ENCODE measurements around the gene STK38. TPM values are rescaled to one million over a fixed set of nuclear protein-coding genes. Genes with fewer than 3 reads are reported as not detected.

STK38 gene
- polyA plus RNA-seq, 1 donor = 25.7 TPM

DNA sequence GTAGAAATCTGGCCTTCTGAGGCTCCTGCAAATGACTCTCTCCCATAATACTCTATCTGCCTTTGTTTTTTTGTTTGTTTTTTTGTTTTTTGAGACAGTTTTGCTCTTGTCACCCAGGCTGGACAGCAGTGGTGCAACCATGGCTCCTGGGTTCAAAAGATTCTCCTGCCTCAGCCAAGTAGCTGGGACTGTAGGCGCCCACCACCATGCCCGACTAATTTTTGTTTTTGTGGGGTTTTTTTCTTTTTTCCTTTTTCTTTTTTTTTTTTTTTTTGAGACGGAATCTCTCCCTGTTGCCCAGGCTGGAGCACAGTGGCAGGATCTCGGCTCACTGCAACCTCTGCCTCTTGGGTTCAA lies 16.6 kb upstream of the STK38 start:
- no peak for DNase-seq (ENCODE audit: low read depth)

DNA sequence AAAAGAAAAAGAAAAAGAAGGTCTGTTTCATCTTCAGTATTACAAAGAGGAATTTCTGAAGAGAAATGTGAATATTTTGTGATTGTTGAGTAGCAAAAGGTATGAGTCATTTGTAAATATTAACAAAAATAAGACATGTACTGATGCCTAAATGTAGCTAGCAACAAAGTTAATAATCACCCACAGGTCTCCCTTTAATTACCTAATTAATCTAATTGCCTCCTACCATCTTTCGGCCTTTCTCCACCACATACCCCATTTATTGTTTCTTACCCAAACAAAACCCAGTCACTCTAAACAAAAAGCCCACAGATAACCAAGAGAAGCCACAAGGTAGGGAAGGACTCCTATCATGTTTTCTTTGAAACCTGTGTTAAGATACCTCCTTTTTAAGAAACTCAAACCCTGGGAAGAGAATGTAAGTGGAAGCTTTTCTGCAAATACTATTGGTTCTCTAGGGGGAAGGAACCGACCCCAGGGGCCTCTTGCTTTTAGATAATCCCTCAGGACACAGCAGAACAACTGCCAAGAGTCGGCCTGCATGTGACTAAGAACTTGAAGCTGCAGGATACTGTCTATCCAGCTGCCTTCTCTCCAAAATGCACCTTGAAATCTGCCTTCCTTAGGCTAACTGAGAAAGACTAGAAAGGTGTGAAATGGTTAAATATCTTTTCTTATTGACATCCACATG lies 16.1 kb upstream of the STK38 start:
- no peak for DNase-seq (ENCODE audit: low read depth)

DNA sequence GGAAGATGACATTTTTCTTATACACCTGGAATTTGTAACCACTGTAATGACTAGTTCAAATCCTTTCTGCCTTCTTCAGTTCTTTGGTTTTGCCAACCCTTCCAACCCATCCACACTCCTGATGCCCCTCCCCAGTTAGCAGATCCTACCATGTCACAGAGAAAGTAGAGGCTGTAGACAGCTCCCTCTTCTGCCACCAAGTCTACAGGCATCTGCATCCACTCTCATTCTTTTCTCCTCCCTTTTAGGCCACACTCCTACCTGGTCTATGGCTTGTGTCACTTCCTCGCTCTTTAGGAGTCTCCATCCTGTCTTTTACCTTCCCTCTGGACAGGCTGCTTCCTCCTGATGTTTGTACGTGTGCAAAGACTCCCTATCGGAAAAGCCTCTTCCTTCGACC lies 13.5 kb upstream of the STK38 start:
- DNase-seq (ENCODE audit: low read depth) = no peak

GRCh38 chr6:36559011-36559793 lies 11.9 kb upstream of the STK38 start:
- DNase-seq (ENCODE audit: low read depth) = no peak

DNA sequence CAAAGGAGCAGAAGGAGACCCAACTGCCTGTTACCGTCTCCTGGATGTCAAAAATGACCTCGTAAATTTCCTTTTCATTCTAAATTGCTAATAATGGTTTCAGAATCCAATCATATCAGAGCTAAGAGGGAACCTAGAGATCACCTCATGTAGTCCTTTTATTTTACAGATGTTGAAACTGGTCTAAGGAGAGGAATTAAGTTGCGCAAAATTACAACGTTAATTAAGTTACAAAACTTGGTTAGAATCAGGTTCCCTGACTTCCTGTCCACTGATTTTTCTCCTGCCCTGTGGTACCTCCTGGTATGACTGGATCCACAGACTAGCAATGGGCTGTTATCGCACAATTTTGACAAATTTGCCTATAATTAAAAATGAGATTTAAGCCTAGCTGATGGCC lies 9.0 kb upstream of the STK38 start:
- no peak for DNase-seq (ENCODE audit: low read depth)

DNA sequence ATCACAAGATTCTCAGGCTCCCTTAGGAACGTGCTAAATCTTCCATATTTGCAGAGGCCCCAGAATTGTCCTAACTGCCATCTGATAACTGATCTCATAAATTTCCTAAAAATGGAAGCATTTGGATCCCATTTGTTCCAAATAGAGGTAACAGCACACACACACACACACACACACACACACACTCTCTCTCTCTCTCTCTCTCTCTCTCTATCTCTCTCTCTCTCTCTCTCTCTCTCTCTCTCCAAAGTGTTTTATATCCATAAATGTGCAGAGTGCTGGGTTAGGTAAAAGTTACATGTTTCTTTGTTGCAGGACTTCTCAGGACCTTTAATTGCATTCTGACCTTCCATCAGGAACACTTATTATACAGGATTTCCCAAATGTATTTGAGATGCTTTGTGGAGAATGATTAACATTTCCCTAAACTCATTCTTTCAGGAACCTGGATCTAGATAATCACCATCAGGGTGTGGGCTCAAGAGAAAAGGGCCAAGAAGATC lies 8.5 kb upstream of the STK38 start:
- DNase-seq (ENCODE audit: low read depth) = no peak

DNA sequence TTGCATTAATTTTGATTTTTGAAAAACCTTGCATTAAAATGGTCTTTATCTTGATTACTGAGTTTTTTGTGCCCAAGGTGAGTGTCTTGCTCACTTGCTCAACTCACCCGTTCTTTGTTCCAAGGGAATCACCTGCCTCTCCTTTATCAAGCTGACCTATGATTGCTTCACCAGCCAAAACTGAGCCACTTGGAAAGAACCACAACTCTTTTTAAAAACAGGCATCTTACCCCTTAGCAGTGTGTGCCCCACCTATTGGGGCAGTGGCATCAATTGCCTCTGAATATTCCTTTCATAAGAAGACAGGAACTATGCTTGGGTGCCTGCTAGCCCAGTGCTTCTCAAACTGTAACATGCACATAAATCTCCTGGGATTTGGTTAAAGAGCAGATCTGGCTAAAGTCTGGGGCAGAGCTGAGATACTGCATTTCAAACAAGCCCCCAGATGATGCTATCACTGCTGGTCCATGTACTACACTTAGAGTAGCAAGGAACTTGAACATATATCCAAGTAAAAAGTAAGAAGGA lies 3.3 kb upstream of the STK38 start:
- no peak for DNase-seq (ENCODE audit: low read depth)

DNA sequence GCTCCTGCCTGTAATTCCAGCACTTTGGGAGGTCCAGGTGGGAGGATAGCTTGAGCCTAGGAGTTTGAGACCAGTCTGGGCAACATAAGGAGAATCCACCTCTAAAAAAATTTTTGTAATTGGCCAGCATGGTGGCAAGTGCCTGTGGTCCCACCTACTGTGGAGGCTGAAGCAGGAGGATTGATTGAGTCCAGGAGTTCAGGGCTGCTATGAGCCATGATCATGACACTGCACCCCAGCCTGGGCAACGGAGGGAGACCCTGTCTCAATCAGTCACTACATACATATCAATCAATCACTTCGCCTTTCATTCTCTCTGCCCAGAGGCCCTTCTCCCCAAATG lies 1.1 kb upstream of the STK38 start:
- DNase-seq (ENCODE audit: low read depth) = no peak

GRCh38 chr6:36547646-36548400 lies 544 bp upstream of the STK38 start:
- no peak for DNase-seq (ENCODE audit: low read depth)

DNA sequence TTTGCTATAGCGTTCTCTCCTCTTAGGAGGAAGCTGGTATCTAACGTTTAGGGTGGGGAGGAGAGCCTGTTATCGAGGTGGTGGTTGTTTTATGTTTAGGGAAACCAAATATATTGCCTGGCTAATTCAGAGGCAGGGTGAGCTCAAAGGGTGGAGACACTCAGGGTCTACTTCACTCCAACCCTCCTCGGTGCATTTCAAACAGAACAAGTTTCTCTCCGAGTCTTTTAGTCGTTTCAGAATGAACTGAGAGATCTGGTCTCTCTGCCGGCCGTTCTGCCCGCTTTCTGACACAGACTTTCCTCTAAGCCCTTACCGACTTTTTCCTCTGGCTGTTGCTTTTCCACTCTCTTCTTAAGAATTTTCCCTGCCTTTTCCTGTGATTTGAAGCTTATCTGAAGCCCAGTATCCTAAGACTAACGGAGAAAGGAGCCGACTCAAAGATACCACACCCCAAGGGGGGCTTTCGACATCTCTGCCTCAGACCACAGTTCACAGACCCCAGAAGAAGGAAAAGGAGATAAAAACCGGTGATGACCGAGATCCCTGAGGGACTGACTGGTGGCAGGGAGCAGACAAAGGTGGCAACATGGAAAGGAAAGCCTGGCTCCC lies 865 bp downstream of the STK38 start:
- DNase-seq (ENCODE audit: low read depth) = no peak

DNA sequence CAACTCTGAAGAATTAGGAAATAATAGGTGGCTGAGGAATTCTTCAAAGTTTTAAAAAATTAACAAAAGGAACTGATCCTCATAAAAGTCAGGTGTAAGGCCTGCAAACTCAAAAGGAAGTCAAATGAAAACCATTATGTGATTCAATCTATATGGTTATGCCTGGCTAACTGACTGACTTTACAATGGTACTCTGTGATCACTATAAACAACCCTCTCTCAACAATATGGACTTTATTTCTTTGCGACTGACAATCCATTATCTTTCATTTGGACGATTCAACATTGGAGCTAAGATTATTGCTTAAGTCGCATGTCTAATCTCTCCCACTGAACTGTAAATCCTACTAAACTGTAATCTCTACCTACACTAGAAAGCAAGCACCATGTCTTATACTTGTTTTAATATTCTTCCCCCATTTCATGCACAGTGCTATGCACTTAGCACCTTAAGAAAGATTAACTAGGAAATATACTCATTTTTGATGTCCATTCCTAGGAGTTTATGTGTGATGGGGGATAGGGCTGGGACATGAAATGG lies 1.4 kb downstream of the STK38 start:
- no peak for DNase-seq (ENCODE audit: low read depth)

DNA sequence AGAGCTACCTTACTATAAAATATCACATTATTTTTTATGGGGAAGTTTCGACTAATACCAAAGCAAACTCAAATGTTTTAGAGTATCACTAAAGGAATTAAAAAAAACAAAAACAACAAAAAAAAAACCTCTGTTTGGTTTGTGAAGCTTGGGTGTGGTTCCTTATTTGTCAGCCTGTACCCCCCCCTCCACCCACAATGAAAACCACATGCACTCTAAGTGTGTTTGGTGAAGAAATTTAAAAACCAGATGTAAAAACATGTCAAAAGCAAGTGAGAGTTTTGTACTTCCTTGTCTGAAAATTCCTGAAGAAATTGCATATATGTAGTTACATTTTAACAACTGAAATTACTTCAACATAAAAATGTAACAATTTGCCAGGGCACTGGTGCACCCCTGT lies 3.1 kb downstream of the STK38 start:
- no peak for DNase-seq (ENCODE audit: low read depth)

GRCh38 chr6:36542041-36542440 lies 5.2 kb downstream of the STK38 start:
- no peak for DNase-seq (ENCODE audit: low read depth)

DNA sequence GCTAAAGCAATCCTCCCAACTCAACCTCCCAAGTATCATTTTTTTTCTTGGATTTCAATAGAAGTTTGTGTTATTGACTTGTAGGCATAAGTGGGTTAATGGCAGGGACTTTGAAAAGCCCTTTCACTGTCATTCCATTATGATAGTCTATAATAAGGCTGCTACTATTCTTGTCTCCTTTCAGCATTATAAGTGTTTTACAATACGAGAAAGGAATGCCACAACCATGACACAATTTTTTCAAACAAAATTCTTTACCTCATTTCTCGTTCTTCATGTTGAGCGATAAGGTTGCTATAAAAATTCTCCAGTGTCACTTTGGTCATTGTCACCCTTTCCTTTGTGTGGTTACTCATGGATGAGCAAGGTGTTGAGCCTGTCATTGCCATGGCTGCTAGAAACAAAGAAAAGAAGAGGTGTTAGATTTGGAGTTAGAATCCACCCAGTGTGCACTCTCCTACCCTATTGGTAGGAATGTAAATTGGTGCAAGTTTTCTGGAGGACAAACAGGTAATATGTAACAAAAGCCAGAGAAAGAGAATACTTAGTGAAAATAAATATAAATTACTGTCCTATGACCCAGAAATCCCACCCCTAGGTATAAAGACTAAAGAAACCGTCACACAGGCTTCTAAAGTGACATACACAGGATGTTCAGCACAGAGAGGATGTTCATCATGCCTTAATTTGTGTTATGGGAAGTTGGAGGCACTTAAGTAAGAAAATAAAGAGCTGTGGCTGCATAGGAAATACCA lies 7.3 kb downstream of the STK38 start:
- DNase-seq (ENCODE audit: low read depth) = no peak

- no peak for DNase-seq (ENCODE audit: low read depth)
Observed at GRCh38 chr6:36536873-36537547, 10.3 kb downstream of the STK38 start.

DNA sequence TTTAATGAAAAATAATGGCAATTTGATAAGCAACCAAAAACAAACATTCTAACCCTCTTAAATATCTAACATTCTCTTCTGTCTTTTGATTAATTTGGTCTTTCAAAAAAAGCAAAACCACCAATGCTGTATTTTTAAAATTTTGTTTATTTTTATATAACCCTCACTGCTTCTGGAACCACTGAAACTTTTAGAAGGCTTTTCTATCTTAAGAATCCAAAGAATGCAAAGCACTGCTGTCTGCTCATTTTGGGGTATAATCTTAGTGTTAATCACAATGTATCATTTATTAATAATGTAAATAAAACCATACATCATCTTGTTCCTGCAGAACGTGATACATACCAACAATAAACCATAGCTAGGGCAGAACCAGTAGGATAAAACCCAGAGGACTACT lies 14.0 kb downstream of the STK38 start:
- no peak for DNase-seq (ENCODE audit: low read depth)

GRCh38 chr6:36526066-36526465 lies 21.2 kb downstream of the STK38 start:
- DNase-seq (ENCODE audit: low read depth) = no peak

DNA sequence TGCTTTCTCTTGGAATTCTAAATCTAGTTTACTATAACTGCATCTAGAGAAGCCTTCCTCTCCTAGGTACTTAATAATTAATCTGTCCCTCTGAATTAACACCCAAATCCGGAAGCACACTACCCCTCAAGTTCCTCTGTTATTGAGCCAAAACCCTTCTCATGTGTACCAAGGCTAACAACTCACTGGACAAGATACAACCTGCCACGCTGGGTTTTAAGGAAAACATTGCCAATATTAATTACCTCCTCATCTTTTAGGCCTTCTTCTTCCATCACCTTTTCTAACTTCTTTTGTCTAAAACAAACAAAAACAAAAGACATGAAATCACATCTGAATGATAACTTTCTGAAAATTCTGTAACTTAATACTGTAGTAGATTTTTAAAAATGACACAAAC lies 21.9 kb downstream of the STK38 start:
- DNase-seq (ENCODE audit: low read depth) = no peak

DNA sequence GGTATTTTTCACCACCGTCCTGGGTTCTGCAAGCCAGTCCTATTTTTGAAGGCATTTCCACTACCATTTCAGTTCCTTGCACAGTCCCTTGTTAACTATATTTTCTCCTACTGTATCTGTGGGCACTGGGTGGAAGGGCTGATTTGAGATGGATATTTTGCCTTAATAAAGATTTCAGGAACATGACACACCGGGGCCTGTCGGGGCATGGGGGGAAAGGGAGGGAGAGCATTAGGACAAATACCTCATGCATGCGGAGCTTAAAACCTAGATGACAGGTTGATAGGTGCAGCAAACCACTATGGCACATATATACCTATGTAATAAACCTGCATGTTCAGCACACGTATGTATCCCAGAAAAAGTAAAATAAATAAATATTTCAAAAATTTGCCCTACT lies 22.4 kb downstream of the STK38 start:
- no peak for DNase-seq (ENCODE audit: low read depth)

- no peak for DNase-seq (ENCODE audit: low read depth)
Observed at GRCh38 chr6:36523936-36524499, 23.3 kb downstream of the STK38 start.
